ENCODE data around the gene CACNB1.
A peak's percentile ranks its signal among the peaks of the same experiment; 100 is the strongest.

Gene CACNB1

GRCh38 chr17:39195568-39196160, 1.8 kb downstream of the CACNB1 start:
- TF ChIP-seq NFIC (IDR thresholded peaks at IDR 0.05) (peak; percentile 80; the same call in 1 of the 2 replicates), USF1 (IDR thresholded peaks at IDR 0.05) (no peak), FOXM1 (IDR thresholded peaks at IDR 0.05; ENCODE audit: borderline replicate concordance, low read depth) (no peak), YY1 (IDR thresholded peaks at IDR 0.05; ENCODE audit: low read depth) (no peak), REST (IDR thresholded peaks at IDR 0.05; ENCODE audit: low read depth) (no peak), TEAD4 (IDR thresholded peaks at IDR 0.05) (peak; percentile 56; the same call in 1 of the 2 replicates), MAX (IDR thresholded peaks at IDR 0.05) (no peak), CEBPB (IDR thresholded peaks at IDR 0.05) (no peak), EP300 (IDR thresholded peaks at IDR 0.05; ENCODE audit: borderline replicate concordance) (peak; percentile 43; the same call in 1 of the 2 replicates), EGR1 (IDR thresholded peaks at IDR 0.05) (no peak), RAD21 (IDR thresholded peaks at IDR 0.05; ENCODE audit: low read depth) (no peak), TAF1 (IDR thresholded peaks at IDR 0.05; ENCODE audit: low read depth) (no peak), CREB1 (IDR thresholded peaks at IDR 0.05; ENCODE audit: low read depth) (no peak), TCF12 (IDR thresholded peaks at IDR 0.05; ENCODE audit: low read depth) (no peak), ZBTB7A (IDR thresholded peaks at IDR 0.05; ENCODE audit: low read depth) (0 out of 2 replicates have a peak, but pooled peaks have one; percentile 25)

- TF ChIP-seq ZBTB7A (IDR thresholded peaks at IDR 0.05; ENCODE audit: low read depth) (0 out of 2 replicates have a peak, but pooled peaks have one; percentile 18), REST (IDR thresholded peaks at IDR 0.05; ENCODE audit: low read depth) (no peak)
Observed at GRCh38 chr17:39194985-39195524, 2.4 kb downstream of the CACNB1 start.

GRCh38 chr17:39194089-39194984, 3.1 kb downstream of the CACNB1 start:
- TF ChIP-seq EP300 (IDR thresholded peaks at IDR 0.05; ENCODE audit: borderline replicate concordance) = no peak
- TF ChIP-seq EGR1 (IDR thresholded peaks at IDR 0.05) = no peak
- TF ChIP-seq MAX (IDR thresholded peaks at IDR 0.05) = no peak
- TF ChIP-seq TEAD4 (IDR thresholded peaks at IDR 0.05) = no peak
- no peak for TF ChIP-seq ZBTB7A (IDR thresholded peaks at IDR 0.05; ENCODE audit: low read depth)

GRCh38 chr17:39193346-39193745, 4.1 kb downstream of the CACNB1 start:
- TF ChIP-seq EGR1 (IDR thresholded peaks at IDR 0.05) = no peak
- TF ChIP-seq RAD21 (IDR thresholded peaks at IDR 0.05; ENCODE audit: low read depth) = no peak
- no peak for TF ChIP-seq MAX (IDR thresholded peaks at IDR 0.05)
- TF ChIP-seq CEBPB (IDR thresholded peaks at IDR 0.05) = no peak
- no peak for TF ChIP-seq TCF12 (IDR thresholded peaks at IDR 0.05; ENCODE audit: low read depth)
- no peak for TF ChIP-seq TEAD4 (IDR thresholded peaks at IDR 0.05)
- TF ChIP-seq NFIC (IDR thresholded peaks at IDR 0.05) = no peak

- TF ChIP-seq CEBPB (IDR thresholded peaks at IDR 0.05) (no peak), REST (IDR thresholded peaks at IDR 0.05; ENCODE audit: low read depth) (no peak), FOXM1 (IDR thresholded peaks at IDR 0.05; ENCODE audit: borderline replicate concordance, low read depth) (no peak), NFIC (IDR thresholded peaks at IDR 0.05) (no peak), CREB1 (IDR thresholded peaks at IDR 0.05; ENCODE audit: low read depth) (no peak), USF1 (IDR thresholded peaks at IDR 0.05) (no peak), TCF12 (IDR thresholded peaks at IDR 0.05; ENCODE audit: low read depth) (no peak), ZBTB7A (IDR thresholded peaks at IDR 0.05; ENCODE audit: low read depth) (no peak), YY1 (IDR thresholded peaks at IDR 0.05; ENCODE audit: low read depth) (no peak), TAF1 (IDR thresholded peaks at IDR 0.05; ENCODE audit: low read depth) (no peak), TEAD4 (IDR thresholded peaks at IDR 0.05) (no peak), MAX (IDR thresholded peaks at IDR 0.05) (no peak), EP300 (IDR thresholded peaks at IDR 0.05; ENCODE audit: borderline replicate concordance) (no peak), EGR1 (IDR thresholded peaks at IDR 0.05) (no peak), RAD21 (IDR thresholded peaks at IDR 0.05; ENCODE audit: low read depth) (no peak)
Observed at GRCh38 chr17:39192901-39193300, 4.6 kb downstream of the CACNB1 start.
